ENCODE data around the gene RMC1. TPM values are rescaled to one million over a fixed set of nuclear protein-coding genes. Genes with fewer than 3 reads are reported as not detected.
"Not testable (repeated sequence)": the region's sequence is repeated elsewhere in the genome, so short reads cannot be mapped to it uniquely, and the experiment has no call there.

Gene RMC1
- total RNA-seq, 1 donor from 2014 or later, result 28.8 TPM

GRCh38 chr18:23532848-23533247 lies 29.5 kb downstream of the RMC1 start:
- no peak for DNase-seq

GRCh38 chr18:23534276-23534675 lies 31.0 kb downstream of the RMC1 start:
- DNase-seq, result no peak

- no peak for DNase-seq
Observed at GRCh38 chr18:23536204-23536603, 32.9 kb downstream of the RMC1 start.

GRCh38 chr18:23537274-23537673 lies 34.0 kb downstream of the RMC1 start:
- no peak for DNase-seq

GRCh38 chr18:23538001-23538400 lies 34.7 kb downstream of the RMC1 start:
- DNase-seq, result no peak

GRCh38 chr18:23538870-23539269 lies 35.6 kb downstream of the RMC1 start:
- no peak for DNase-seq

GRCh38 chr18:23539296-23539695 lies 36.0 kb downstream of the RMC1 start:
- no peak for DNase-seq

GRCh38 chr18:23539911-23540525 lies 36.7 kb downstream of the RMC1 start:
- DNase-seq, result no peak

GRCh38 chr18:23540867-23541266 lies 37.6 kb downstream of the RMC1 start:
- no peak for DNase-seq

- DNase-seq, result no peak
Observed at GRCh38 chr18:23541349-23542093, 38.2 kb downstream of the RMC1 start.

- no peak for DNase-seq
Observed at GRCh38 chr18:23542461-23542860, 39.1 kb downstream of the RMC1 start.

- no peak for DNase-seq
Observed at GRCh38 chr18:23545247-23545789, 42.0 kb downstream of the RMC1 start.

- no peak for DNase-seq
Observed at GRCh38 chr18:23547306-23547705, 44.0 kb downstream of the RMC1 start.

- DNase-seq, result peak; percentile 23
Observed at GRCh38 chr18:23547846-23548245, 44.5 kb downstream of the RMC1 start.

- no peak for DNase-seq
Observed at GRCh38 chr18:23548275-23548674, 45.0 kb downstream of the RMC1 start.

- DNase-seq, result no peak
Observed at GRCh38 chr18:23548719-23549118, 45.4 kb downstream of the RMC1 start.

- DNase-seq, result no peak
Observed at GRCh38 chr18:23550898-23551297, 47.6 kb downstream of the RMC1 start.

GRCh38 chr18:23551978-23552377 lies 48.7 kb downstream of the RMC1 start:
- no peak for DNase-seq

- DNase-seq, result no peak
Observed at GRCh38 chr18:23552505-23552904, 49.2 kb downstream of the RMC1 start.

- no peak for DNase-seq
Observed at GRCh38 chr18:23553887-23554286, 50.6 kb downstream of the RMC1 start.

GRCh38 chr18:23556145-23556780 lies 53.0 kb downstream of the RMC1 start:
- no peak for DNase-seq

GRCh38 chr18:23557511-23557910 lies 54.2 kb downstream of the RMC1 start:
- not testable (repeated sequence) for DNase-seq

GRCh38 chr18:23560186-23560585 lies 56.9 kb downstream of the RMC1 start:
- peak; percentile 27 for DNase-seq

All from dermis blood vessel endothelial cell (primary cell).